Kidney epithelial cell (primary cell): Measurements from ENCODE around the gene LRRC2. TPM values are rescaled to one million over a fixed set of nuclear protein-coding genes. Genes with fewer than 3 reads are reported as not detected.
"Not testable (repeated sequence)": the region's sequence is repeated elsewhere in the genome, so short reads cannot be mapped to it uniquely, and the experiment has no call there.

Source experiments
- DNase-seq: peaks from one replicate; pipeline ENCODE4 v3.0.0-alpha.2; 2010; ENCODE audit warnings: low read depth
- H3K27me3 ChIP-seq: 2 replicates; pipeline ENCODE4 v1.6.0; 2011; ENCODE audit warnings: low read length; ENCODE audit not compliant: control insufficient read depth, insufficient read depth
- H3K36me3 ChIP-seq: 2 replicates; pipeline ENCODE4 v1.5.1; 2011; ENCODE audit warnings: low read length; ENCODE audit not compliant: control insufficient read depth, insufficient read depth
- H3K4me3 ChIP-seq: 2 replicates; pipeline ENCODE4 v1.5.1; 2011; ENCODE audit warnings: low read depth, mild to moderate bottlenecking, control low read depth, low read length
- total RNA-seq: library from RNA; depleted of rRNA; stranded (reverse); fragments of >200 nt; gene quantifications from 2 replicates; pipeline ENCODE4 v1.2.3, GENCODE V29; 2015
- TF ChIP-seq, protein P1 (sequence below): IDR thresholded peaks from 2 replicates; pipeline ENCODE4 v1.5.1; 2011; ENCODE audit warnings: mild to moderate bottlenecking, moderate library complexity, low read length, control low read depth, inconsistent platforms; ENCODE audit not compliant: insufficient read depth, poor library complexity, severe bottlenecking

The LRRC2 gene
- total RNA-seq, 1 donor from 2014 or later = 0.29 TPM

DNA sequence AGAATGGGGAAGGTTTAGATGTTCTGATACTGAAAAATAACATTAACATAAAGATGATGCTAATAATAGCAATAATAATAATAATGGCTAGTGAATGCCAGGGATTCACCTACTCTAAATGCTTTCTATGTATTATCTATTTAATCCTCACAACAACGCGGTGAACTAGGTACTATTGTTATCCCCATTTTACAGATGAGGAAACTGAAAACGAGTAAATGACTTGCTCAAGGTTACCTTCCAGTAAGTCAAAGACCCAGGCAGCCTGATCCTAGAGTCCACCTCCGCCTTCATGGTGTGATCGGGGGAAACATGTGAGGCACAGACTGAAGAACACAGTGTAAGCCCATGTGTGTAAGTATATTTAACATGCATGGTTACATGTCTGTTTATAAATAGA lies 30.4 kb downstream of the LRRC2 start:
- no peaks in the 10 kb centered on the region for H3K27me3 ChIP-seq
- H3K4me3 ChIP-seq = no peak overlapping the region
- DNase-seq = no peak
- TF ChIP-seq, protein P1, sequence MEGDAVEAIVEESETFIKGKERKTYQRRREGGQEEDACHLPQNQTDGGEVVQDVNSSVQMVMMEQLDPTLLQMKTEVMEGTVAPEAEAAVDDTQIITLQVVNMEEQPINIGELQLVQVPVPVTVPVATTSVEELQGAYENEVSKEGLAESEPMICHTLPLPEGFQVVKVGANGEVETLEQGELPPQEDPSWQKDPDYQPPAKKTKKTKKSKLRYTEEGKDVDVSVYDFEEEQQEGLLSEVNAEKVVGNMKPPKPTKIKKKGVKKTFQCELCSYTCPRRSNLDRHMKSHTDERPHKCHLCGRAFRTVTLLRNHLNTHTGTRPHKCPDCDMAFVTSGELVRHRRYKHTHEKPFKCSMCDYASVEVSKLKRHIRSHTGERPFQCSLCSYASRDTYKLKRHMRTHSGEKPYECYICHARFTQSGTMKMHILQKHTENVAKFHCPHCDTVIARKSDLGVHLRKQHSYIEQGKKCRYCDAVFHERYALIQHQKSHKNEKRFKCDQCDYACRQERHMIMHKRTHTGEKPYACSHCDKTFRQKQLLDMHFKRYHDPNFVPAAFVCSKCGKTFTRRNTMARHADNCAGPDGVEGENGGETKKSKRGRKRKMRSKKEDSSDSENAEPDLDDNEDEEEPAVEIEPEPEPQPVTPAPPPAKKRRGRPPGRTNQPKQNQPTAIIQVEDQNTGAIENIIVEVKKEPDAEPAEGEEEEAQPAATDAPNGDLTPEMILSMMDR = no peak
- H3K36me3 ChIP-seq = no peaks in the 10 kb centered on the region

DNA sequence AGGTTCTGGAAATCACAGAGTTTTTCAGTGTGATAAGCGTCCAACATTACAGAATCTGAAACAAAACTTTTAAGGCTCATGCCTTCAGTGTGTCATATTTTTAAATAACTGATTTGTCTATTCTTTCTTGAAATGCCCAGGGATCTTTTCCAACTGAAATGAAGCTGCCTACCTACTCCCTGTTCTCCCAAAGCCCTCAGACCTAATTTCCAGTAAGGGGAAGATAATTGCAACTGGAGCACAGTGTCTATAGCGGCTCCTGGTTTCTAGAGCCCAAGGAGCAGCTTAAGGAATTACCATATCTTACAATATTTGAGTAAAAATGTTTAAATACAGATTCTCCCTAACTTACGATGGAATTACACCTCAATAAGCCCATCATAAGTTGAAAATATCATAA lies 33.0 kb downstream of the LRRC2 start:
- DNase-seq = no peak
- H3K36me3 ChIP-seq = no peaks in the 10 kb centered on the region
- no peaks in the 10 kb centered on the region for H3K27me3 ChIP-seq
- no peak overlapping the region for H3K4me3 ChIP-seq
- TF ChIP-seq, protein P1 = no peak

DNA sequence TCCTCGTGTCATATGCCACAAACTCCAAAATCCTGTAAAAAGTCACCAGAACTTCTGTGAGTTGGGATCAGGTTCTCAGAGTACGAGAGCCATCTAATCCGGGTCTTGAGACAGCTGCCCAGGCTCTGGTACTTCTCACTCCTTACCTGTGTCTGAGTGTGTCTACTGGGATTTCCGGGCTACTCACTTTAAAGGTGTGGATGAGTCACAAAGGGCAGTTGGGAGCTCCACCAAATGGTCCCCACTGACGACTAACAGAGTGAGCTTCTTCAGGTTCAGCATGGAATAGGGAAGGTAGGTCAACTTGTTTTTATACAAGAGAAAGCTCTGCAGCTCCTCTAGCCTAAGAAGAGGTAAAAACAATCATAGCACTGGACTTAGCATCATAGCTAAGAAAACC lies 38.9 kb downstream of the LRRC2 start:
- Histone ChIP-seq H3K27me3 (no peaks in the 10 kb centered on the region), H3K4me3 (no peak overlapping the region), H3K36me3 (no peaks in the 10 kb centered on the region)
- TF ChIP-seq, protein P1 = no peak
- no peak for DNase-seq

DNA sequence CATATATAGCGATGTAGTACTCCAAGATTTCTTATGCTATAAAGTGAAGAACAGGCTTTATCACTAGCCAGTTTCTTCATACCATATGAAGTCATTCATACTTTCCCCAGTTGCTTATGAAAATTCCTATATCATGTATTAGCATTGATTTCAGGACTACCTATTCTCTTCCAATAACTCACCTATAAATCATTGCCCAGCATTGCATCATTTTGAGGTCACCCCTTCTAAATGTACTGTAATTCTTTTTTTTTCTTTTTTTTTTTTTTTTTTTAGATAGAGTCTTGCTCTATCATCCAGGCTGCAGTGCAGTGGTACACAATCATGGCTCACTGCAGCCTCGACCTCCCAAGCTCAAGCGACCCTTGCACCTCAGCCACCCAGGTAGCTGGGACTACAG lies 41.3 kb downstream of the LRRC2 start:
- no peak overlapping the region for H3K4me3 ChIP-seq
- no peak for DNase-seq
- H3K27me3 ChIP-seq = no peaks in the 10 kb centered on the region
- no peaks in the 10 kb centered on the region for H3K36me3 ChIP-seq
- TF ChIP-seq, protein P1 = no peak

DNA sequence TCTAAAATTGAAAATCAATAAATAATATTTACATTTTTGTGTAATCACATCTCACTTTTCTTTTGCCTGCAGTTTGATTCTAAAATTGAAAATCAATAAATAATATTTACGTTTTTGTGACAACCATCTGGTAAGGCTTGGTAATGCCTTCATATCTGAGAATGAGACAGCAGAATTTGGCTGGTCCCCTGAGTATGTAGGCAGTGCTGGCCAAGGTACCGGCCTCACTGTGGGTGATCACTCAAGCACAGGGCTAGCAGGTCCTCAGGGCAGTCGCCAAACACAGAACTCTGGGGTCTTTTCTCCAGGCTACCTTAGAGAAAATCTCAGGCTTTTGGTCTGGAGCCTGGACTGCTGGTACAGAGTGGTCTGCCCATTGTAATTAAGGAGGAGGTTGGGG lies 42.1 kb downstream of the LRRC2 start:
- TF ChIP-seq, protein P1 = no peak
- Histone ChIP-seq H3K36me3 (no peaks in the 10 kb centered on the region), H3K4me3 (no peak overlapping the region)

DNA sequence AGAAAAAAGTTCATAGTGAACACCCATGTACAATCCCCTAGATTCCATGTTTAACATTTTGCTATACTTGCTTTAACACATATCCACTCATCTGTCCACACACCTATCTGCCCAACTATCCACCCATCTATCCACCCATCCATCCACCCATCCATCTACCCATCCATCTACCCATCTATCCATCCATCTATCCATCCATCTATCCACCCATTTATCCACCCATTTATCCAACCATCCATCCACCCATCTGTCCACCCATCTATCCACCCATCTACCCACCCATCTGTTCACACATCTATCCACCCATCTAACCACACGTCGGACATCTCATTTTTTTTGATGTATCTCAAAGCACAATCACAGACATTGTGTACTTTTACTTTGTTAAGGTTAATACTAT lies 42.5 kb downstream of the LRRC2 start:
- Histone ChIP-seq H3K27me3 (no peaks in the 10 kb centered on the region), H3K4me3 (no peak overlapping the region), H3K36me3 (no peaks in the 10 kb centered on the region)
- TF ChIP-seq, protein P1 = no peak
- no peak for DNase-seq

More for the DNA sequence above, 42.1 kb downstream of the LRRC2 start:
- no peaks in the 10 kb centered on the region for H3K27me3 ChIP-seq
- no peak for DNase-seq

DNA sequence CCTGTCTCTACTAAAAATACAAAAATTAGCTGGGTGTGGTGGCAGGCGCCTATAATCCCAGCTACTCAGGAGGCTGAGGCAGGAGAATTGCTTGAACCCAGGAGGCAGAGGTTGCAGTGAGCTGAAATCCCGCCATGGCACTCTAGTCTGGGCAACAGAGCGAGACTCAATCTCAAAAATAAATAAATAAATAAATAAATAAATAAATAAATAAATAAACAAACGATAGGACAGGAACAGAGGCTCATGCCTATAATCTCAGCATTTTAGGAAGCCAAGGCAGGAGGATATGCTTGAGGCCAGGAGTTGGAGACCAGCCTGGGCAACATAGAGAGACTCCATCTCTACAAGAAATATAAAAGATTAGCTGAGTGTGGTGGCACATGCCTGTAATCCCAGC lies 43.9 kb downstream of the LRRC2 start:
- DNase-seq = not testable (repeated sequence)

More for the DNA sequence above, 43.9 kb downstream of the LRRC2 start:
- H3K27me3 ChIP-seq, H3K36me3 ChIP-seq, H3K4me3 ChIP-seq: not testable (repeated sequence)
